Testis (tissue), 2 donors: Measurements from ENCODE around the gene KDM4C.

Experiments
- CTCF ChIP-seq, 3 experiments: fragments of 450-650 bp in 2 of 3; fragments of 200-600 bp in 1 of 3; sonication (generic) in 1 of 3; IDR thresholded peaks; one replicate each; pipeline ENCODE4 v1.5.1; 2016 to 2019; ENCODE audit warnings: antibody characterized with exemption in 3 of 3, mild to moderate bottlenecking in 2 of 3, moderate library complexity in 1 of 3
- POLR2A ChIP-seq: fragments of 450-650 bp; IDR thresholded peaks from one replicate; pipeline ENCODE4 v1.6.1; 2017; ENCODE audit warnings: antibody characterized with exemption, mild to moderate bottlenecking, moderate library complexity

- TF ChIP-seq CTCF (IDR thresholded peaks at IDR 0.05), result no peak
- no peak for TF ChIP-seq POLR2A
Measured at GRCh38 chr9:6852243-6852963, 94.6 kb downstream of the KDM4C start.
